Muscle of back (tissue), 11 donors: Measurements from ENCODE around the gene CYFIP2. TPM values are rescaled to one million over a fixed set of nuclear protein-coding genes. Genes with fewer than 3 reads are reported as not detected.
A peak's percentile ranks its signal among the peaks of the same experiment; 100 is the strongest.

Source experiments
- DNase-seq, 3 donors: peaks; one replicate each; pipeline versions ENCODE4 v3.0.0 to v3.0.0-alpha.2; 2013
- polyA plus RNA-seq, 10 donors: library from polyadenylated mRNA; unstranded; fragments of 120-200 nt; gene quantifications; one replicate each; pipeline ENCODE4 v1.2.1, GENCODE V29; 2013; ENCODE audit not compliant: insufficient read length in 10 of 10

The CYFIP2 gene
- polyA plus RNA-seq, 10 donors: 4.0 to 15.4 (median 7.2) TPM

GRCh38 chr5:157286761-157287211 is 20.9 kb downstream of the CYFIP2 start:
- DNase-seq: no peak

DNA sequence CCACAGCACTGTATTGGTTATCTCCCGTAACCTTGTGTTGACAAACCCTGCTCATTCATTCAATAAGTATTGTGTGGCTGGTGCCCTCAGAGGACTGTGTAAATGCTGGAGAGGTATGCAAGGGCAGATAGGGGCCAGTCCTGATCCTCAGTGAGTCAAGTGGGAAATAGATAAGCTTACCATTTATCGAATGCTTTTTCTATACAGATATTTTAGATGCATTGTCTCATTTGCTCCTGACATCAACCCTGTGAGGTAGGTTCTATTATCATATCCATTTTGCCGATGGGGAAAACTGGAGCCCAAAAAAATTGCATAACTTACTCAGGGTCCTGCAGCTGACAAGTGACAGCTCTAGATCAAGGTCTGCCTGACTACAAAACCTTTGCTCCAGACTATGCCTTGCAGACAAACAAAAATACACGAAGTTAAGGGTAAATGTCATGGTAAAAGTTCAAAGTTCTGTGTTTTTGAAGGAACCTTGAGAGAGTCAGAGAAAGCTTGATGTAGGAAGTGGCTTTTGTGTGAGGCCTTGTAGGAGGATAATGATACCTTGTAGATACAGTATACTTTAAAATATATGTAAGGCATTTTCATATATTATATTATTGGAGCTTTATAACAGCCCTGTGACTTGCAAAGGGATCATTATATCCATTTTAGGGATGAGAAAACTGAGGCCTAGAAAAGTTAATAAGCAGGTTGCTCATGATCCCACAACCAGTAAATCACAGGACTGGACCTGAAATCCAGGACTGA is 22.7 kb downstream of the CYFIP2 start:
- no peak for DNase-seq

- DNase-seq: no peak
These were observed 23.4 kb downstream of the CYFIP2 start for GRCh38 chr5:157289164-157289819.

GRCh38 chr5:157290156-157290980 is 24.4 kb downstream of the CYFIP2 start:
- DNase-seq: peak in 1 of 3 donors; percentile 82

DNA sequence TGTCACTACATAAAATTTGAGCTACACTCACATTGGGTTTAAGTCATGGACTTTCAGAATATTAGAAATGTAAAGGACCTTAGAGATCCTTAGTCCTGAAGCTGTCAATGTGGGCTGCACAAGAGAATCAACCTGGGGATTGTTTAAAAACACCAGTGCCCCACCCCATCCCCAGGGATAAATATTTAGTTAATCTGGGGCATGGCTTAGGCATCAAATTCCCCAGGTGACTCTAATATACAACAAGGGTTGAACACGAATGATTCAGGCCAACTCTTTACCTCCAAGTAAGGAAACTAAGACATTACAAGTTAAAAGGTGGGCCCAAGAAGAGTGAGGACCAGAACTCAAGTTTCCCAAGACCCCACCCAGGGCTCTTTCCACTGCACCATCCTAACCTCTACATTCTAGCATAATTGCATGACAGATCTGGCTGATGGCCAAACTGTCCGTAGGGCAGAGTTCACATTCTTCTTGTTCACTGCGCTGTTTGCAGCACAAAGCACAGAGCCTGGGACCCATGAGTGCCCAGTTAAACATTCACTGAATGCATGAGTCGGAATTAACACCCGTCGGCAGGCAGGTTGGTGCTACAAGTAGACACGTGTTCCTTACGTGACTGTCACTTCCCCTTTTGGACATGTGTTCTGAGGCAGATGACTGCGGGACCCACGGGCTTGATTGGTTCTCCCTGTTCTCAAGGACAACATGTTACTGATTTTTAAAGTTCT is 25.2 kb downstream of the CYFIP2 start:
- no peak for DNase-seq

GRCh38 chr5:157292599-157292998 is 26.7 kb downstream of the CYFIP2 start:
- DNase-seq: no peak

DNA sequence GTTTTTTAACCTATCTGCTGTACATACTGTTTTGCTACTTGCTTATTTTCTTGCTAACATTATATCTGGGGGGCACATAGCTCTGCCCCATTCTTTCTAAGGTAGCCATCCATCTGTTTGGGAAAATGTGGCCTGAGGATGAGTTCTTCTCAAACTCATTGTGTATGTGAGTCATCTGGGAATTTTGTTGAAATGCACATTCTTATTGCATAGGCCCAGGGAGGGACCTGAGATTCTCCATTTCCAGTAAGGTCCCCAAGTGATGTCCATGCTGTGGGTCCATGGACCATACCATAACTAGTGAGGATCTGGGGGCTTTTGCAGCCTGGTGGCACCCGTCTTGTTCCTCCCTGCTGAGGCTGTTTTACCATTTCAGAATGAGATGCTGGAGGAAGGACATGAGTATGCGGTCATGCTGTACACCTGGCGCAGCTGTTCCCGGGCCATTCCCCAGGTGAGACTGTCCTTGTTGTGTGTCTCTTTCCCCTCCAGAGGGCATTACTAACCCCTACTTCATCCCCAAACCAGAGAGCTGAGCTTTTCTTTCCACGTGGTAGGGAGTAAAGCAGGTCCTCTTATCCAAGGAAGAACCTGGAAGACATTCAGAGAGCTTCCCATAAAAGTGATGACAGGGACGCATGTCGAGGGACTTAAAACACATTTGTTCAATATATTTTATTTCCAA is 28.6 kb downstream of the CYFIP2 start:
- DNase-seq: no peak

- no peak for DNase-seq
These were observed 29.3 kb downstream of the CYFIP2 start for GRCh38 chr5:157295247-157295646.

GRCh38 chr5:157300564-157300963 is 34.6 kb downstream of the CYFIP2 start:
- no peak for DNase-seq

DNA sequence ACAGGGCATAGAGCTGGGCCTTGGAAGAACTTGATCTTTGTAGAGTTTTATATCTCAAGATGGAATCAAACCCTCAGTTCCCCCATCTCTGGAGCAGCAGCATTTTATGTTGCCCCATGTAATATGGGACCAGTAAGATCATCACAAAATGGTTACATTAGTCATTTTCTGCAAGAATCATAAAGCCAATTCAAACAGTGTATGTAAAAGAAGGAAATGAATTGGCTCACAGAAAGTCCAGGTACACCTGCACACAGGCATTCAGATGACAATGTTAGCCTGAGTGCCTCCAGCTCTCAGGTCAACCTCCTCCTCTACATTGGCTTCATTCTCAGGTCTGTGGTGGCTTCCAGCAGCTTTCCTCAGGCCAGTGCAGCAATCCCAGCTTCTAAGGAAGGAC is 35.1 kb downstream of the CYFIP2 start:
- DNase-seq: no peak

- no peak for DNase-seq
These were observed 37.1 kb downstream of the CYFIP2 start for GRCh38 chr5:157303023-157303422.

DNA sequence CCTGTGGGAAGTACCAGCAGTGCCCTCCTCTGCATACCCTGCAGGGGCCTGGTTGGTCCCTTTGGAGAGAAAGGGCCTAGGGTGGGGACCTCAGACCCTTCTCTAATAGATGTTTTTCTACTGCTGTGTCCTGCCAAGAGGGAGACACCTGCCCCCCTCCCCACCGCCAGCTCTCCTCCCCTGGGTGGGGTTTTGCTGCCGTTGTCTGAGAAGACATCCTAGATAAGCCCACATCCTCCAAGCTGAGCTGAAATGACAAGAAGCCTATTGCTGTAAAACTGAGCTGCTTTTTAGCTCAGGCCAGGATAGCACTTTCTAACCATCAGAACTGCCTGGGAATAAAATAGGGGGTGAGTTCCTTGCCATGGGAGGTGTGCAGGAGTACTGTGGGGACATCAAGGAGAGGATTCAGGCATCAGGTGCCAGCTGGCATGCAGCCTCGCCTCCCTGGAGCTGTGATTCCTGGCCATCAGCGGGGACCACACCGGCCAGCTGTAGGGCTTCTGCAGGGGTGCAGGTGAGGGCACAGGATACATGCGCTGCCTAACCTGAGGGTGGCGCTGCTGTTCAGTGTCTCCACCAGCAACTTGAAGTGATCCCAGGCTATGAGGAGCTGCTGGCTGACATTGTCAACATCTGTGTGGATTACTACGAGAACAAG is 37.9 kb downstream of the CYFIP2 start:
- peak in 1 of 3 donors; percentile 23 for DNase-seq

DNA sequence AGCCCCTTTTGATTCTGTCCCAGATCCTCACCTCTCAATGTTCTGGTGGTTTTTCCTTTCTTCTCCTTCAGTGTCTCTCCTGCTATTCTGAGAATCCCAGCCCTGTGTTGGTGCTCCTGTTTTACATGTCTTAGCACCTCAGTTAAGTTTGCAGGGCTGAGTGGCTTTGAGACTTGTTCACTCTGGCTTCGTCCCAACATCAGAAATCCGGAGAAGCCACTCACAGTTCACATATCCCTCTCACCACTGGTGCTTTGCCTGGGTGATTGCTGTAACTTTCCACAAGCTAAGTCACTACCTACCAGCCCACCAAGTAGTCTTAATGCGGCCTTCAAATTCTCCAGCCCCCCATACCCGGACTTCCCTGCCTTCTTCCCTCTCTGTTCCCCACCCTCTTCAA is 40.2 kb downstream of the CYFIP2 start:
- no peak for DNase-seq

DNA sequence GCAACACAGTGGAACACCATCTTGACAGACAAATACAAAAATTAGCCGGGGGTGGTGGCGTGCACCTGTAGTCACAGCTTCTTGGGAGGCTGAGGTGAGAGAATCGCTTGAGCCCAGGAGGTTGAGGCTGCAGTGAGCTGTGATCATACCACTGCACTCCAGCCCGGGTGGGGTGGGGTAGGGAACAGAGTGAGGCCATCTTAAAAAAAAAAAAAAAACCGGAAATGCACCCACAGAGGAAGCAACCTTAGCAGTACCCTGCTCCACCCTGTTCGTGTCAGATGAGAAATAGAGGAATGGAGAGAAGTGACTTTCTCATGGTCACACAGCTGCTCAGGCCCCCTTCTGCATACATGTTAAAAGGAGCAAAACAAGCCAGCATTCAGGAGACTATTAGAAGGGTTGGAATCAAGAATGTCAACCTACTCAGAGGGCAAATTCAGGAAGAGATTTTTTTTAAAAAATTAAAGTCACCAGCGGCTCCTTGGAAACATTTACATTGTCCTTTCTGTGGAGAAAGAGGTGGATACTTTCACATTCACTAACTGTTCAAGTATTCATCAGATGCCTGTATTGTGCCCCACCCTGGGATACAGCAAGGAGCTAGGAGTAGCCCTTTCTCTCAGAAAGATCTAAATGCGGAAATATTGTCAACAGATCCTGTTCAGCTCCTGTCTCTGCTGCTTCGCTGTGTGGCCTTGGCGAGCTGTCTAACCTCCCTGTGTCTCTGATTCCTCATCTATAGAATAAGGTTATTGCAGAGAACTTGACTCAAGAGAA is 41.0 kb downstream of the CYFIP2 start:
- DNase-seq: no peak

DNA sequence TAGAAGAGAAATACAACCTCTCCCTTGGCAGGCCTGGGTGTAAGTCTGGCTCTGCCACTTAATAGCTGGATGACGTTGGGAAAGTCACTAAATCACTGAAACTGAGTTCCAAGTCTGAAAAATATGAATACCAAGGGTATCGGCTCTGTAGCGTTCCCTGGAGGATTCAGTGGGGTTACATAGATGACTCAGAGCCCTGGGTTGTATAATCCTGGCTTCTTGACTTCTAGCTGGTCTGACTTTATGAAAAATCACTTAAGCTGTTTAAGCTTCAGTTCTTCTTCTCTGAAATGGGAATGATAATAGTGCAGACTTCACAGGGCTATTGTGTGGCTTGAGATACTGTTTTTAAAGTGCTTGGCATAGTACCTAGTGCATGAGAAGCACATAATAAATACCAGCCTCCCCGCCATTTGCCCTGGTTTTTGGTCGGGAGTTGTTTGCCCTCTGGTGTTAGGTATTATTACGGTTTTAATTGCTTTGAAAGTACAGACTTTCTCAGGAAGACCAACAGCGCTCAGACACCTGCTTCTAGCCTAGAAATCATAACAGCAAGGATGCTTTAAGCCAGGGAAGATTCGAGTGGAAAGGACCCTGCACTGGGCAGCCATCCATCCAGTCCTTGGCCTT is 43.0 kb downstream of the CYFIP2 start:
- DNase-seq: peak in 1 of 3 donors; percentile 25

DNA sequence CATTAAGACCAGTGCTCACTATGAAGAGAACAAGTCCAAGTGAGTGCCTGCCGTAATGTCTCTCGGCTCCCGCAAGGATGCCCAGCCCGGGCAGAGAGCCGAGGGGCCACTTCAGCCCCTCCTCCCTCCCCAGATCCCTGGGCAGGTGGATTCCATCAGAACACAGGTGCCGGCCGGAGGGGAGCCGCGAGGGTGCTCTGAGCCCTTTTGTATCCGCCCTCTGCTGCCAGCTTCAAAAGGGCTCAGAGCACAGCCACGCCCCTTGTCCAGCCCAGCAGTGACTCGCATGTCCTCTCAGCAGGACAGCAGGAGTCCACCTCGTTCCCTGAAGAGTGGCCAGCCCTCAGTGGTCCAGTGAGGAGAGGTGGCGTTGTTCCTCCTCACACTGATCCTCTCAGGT is 43.9 kb downstream of the CYFIP2 start:
- DNase-seq: no peak

DNA sequence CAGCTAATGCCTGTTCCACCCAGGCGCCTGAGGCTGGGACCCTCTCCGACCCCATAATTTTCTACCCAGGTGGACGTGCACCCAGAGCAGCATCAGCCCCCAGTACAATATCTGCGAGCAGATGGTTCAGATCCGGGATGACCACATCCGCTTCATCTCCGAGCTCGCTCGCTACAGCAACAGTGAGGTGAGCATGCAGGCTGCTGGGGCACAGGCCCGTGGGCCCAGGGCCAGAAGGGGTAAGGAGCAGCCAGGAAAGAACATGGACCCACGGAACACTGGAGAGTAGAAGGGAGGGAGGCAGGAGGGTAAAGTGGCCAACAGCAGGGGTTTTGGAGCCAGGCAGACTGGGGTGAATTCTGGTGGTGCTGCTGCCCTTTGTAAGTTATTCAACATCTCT is 45.7 kb downstream of the CYFIP2 start:
- no peak for DNase-seq

GRCh38 chr5:157312492-157312891 is 46.6 kb downstream of the CYFIP2 start:
- peak; percentile 31 to 49 (median 42) for DNase-seq

DNA sequence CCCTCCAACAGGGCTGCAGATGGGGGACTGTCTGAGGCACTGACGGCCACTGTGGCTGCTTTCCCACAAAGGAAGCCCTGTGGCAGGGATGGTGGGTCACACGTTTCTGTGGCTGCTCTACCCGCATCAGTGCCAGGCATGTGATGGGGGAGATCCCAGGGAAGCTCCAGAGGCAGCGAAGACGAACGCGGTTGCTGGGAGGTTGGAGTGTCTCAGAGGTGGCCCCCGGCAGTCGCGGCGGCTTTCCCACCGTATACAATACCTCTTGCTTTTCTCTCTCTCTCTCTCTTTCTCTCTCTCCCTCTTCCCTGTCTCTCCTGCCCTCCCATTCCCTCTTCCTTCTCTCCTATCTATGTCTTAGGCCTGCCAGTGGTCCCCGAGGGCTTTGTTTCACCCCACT is 56.7 kb downstream of the CYFIP2 start:
- no peak for DNase-seq
